Pons (tissue), 1 donor: ENCODE results near the gene TNFSF8.

ENCODE experiments used
- DNase-seq: peaks from one replicate; pipeline ENCODE4 v3.0.0-alpha.2; 2016; ENCODE audit warnings: low spot score

The TNFSF8 gene

GRCh38 chr9:114869845-114870244 is 60.5 kb downstream of the TNFSF8 start:
- DNase-seq: no peak

DNA sequence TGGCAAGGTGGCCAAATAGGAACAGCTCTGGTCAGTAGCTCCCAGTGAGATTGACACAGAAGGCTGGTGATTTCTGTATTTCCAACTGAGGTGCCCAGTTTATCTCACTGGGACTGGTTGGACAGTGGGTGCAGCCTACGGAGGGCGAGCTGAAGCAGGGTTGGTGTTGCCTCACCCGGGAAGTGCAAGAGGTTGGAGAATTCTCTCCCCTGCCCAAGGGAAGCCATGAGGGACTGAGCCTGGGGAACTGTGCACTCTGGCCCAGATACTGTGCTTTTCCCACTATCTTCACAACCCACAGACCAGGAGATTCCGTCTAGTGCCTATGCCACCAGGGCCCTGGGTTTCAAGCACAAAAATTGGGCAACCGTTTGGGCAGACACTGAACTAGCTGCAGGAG is 61.0 kb downstream of the TNFSF8 start:
- no peak for DNase-seq

DNA sequence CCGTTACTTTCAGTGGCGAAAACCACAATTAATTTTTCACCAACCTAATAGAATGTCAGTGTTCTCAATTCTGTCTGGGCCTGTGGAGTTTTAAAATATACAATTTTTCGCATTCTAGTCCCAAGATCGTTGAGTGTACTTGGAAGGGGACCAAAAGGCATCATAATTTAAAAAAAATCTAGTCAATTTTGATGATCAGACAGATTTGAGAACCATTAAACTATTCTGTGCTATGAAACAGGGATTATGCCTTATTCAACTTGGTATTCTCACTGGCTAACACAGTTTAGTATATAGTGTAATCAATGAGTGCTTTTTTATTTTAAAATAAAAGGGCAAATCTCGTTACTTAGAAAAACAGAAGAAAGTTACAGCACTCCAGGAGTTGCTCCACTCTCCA is 63.1 kb downstream of the TNFSF8 start:
- no peak for DNase-seq

GRCh38 chr9:114864471-114864870 is 65.9 kb downstream of the TNFSF8 start:
- DNase-seq: no peak

- no peak for DNase-seq
Measured at GRCh38 chr9:114861922-114862605, 68.3 kb downstream of the TNFSF8 start.

- DNase-seq: no peak
Measured at GRCh38 chr9:114861273-114861672, 69.1 kb downstream of the TNFSF8 start.

GRCh38 chr9:114860187-114860586 is 70.2 kb downstream of the TNFSF8 start:
- DNase-seq: no peak

DNA sequence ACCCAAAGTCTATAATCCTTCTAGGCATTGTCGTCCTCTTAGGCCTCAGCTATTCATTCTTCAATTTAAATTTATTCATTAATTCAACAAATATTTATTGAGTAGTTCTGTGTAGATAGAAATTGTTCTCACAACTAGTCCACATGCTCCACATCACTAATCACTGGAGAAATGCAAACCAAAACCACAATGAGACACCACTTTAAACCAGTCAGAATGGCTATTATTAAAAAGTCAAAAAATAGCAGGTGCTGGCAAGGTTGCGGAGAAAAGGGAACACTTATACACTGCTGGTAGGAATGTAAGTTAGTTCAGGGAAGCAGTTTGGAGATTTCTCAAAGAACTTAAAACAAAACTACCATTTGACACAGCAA is 73.5 kb downstream of the TNFSF8 start:
- DNase-seq: no peak

GRCh38 chr9:114856215-114856941 is 74.0 kb downstream of the TNFSF8 start:
- DNase-seq: no peak

DNA sequence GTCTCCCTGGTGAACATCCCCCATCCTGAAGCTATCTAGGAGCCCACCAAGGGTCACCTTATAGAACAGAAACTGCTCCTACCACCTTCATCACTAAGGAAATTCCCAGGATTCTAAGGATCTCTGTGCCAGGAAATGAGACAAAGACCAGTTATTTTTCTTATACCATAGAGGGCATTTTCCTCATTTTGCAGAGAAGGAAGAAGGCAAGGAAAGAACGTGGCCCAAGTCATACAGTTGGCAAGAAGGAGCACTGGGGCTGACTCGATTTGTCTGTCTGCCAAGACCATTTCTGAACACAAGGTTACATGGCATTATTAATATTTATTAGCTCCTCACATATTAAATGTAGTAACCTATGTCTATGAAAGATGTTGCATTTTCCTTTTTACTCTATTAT is 74.9 kb downstream of the TNFSF8 start:
- DNase-seq: no peak

- no peak for DNase-seq
Measured at GRCh38 chr9:114854736-114855355, 75.5 kb downstream of the TNFSF8 start.

- DNase-seq: no peak
Measured at GRCh38 chr9:114853071-114853855, 77.1 kb downstream of the TNFSF8 start.

GRCh38 chr9:114852050-114852594 is 78.3 kb downstream of the TNFSF8 start:
- peak; percentile 63 for DNase-seq

GRCh38 chr9:114851306-114851705 is 79.1 kb downstream of the TNFSF8 start:
- DNase-seq: peak; percentile 6
